Upper lobe of left lung (tissue), 6 donors: Measurements from ENCODE around the gene ITFG1. TPM values are rescaled to one million over a fixed set of nuclear protein-coding genes. Genes with fewer than 3 reads are reported as not detected.
A peak's percentile ranks its signal among the peaks of the same experiment; 100 is the strongest.
"Not testable (repeated sequence)": the region's sequence is repeated elsewhere in the genome, so short reads cannot be mapped to it uniquely, and the experiment has no call there.

Experiments
- ATAC-seq, 2 donors: fragments of 200-7000 bp; cut with Tn5 transposase; one replicate each; pipeline ENCODE4 v1.9.1; 2022; ENCODE audit warnings: mild to moderate bottlenecking in 2 of 2, moderate library complexity in 2 of 2; ENCODE audit not compliant: low FRiP score in 2 of 2
- DNase-seq, 2 donors: peaks; one replicate each; pipeline ENCODE4 v3.0.0-alpha.2; 2019 to 2020
- H3K27ac ChIP-seq, 4 donors: fragments of 200-600 bp; sonication (generic); one replicate each; pipeline ENCODE4 v1.5.1; 2016 to 2019
- H3K27me3 ChIP-seq, 4 donors: fragments of 200-600 bp; sonication (generic); one replicate each; pipeline ENCODE4 v1.5.1; 2017 to 2019
- H3K36me3 ChIP-seq, 4 donors: fragments of 200-600 bp; sonication (generic); one replicate each; pipeline ENCODE4 v1.5.1; 2016 to 2019
- H3K4me1 ChIP-seq, 4 donors: fragments of 200-600 bp; sonication (generic); one replicate each; pipeline ENCODE4 v1.5.1; 2018 to 2019
- H3K4me3 ChIP-seq, 4 donors: fragments of 200-600 bp; sonication (generic); one replicate each; pipeline ENCODE4 v1.5.1; 2017 to 2019; ENCODE audit warnings: mild to moderate bottlenecking in 2 of 4, moderate library complexity in 1 of 4
- H3K9me3 ChIP-seq, 4 donors: fragments of 200-600 bp; sonication (generic); one replicate each; pipeline ENCODE4 v1.5.1; 2018 to 2019
- CTCF ChIP-seq, 6 experiments: fragments of 450-650 bp in 4 of 6; fragments of 200-600 bp in 2 of 6; sonication (generic) in 2 of 6; IDR thresholded peaks; one replicate each; pipeline ENCODE4 v1.5.1; 2016 to 2019; ENCODE audit warnings: antibody characterized with exemption in 6 of 6
- EP300 ChIP-seq, 4 donors: sonication (generic); formaldehyde crosslinking; IDR thresholded peaks; one replicate each; pipeline ENCODE4 v1.5.1; 2017; ENCODE audit warnings: antibody characterized with exemption in 4 of 4, control low read depth in 2 of 4
- POLR2A ChIP-seq, 4 donors: fragments of 450-650 bp; IDR thresholded peaks; one replicate each; pipeline ENCODE4 v1.5.1; 2016 to 2017; ENCODE audit warnings: antibody characterized with exemption in 4 of 4, mild to moderate bottlenecking in 2 of 4
- POLR2AphosphoS5 ChIP-seq, 2 donors: sonication (generic); formaldehyde crosslinking; IDR thresholded peaks; one replicate each; pipeline ENCODE4 v1.5.1; 2017; ENCODE audit warnings: antibody characterized with exemption in 2 of 2
- WGBS, 2 donors: methylation state at CpG; one replicate each; pipeline ENCODE4 v1.1.5; 2017 to 2018; 5-methylcytosine and 5-hydroxymethylcytosine counted together
- total RNA-seq, 6 donors: library from RNA; depleted of rRNA in 4 of 6; stranded (reverse); fragments of >200 nt in 4 of 6; gene quantifications; one replicate each; pipeline versions ENCODE4 v1.1.0 to v1.2.1, GENCODE V29; 2016 to 2021
- donor health status: DM: no; HTN: no; CAD: no; lungs with moderate emphysema.
- donor health status: DM: no; HTN: yes; CAD: no; lungs with severe emphysema.

The ITFG1 gene
- total RNA-seq, 6 donors from 2014 or later, result 23.7 to 58.1 (median 43.6) TPM

GRCh38 chr16:47473792-47474191, 12.9 kb upstream of the ITFG1 start:
- no peak overlapping the region for H3K27ac ChIP-seq
- TF ChIP-seq POLR2A (IDR thresholded peaks at IDR 0.05) (no peak), EP300 (IDR thresholded peaks at IDR 0.05) (no peak), CTCF (IDR thresholded peaks at IDR 0.05) (no peak), POLR2AphosphoS5 (IDR thresholded peaks at IDR 0.05) (no peak)
- no peaks in the 10 kb centered on the region for H3K9me3 ChIP-seq
- ATAC-seq (no peak), DNase-seq (no peak)
- WGBS, 2 donors, result 91 to 96% methylated on average over 3 of the region's 3 CpGs
- no peaks in the 10 kb centered on the region for H3K36me3 ChIP-seq
- no peak overlapping the region for H3K4me3 ChIP-seq
- H3K27me3 ChIP-seq, result no peaks in the 10 kb centered on the region
- peaks cover 0 to 14% (median 5%) of the 10 kb centered on the region in 4 donors for H3K4me1 ChIP-seq

GRCh38 chr16:47473004-47473403, 12.1 kb upstream of the ITFG1 start:
- peaks cover 4 to 17% (median 10%) of the 10 kb centered on the region in 4 donors for H3K4me1 ChIP-seq
- not testable (repeated sequence) for H3K9me3 ChIP-seq, H3K27ac ChIP-seq, H3K27me3 ChIP-seq, ATAC-seq, H3K4me3 ChIP-seq, H3K36me3 ChIP-seq, DNase-seq
- WGBS, 2 donors, result 96 to 100% methylated on average over 2 of the region's 2 CpGs

- H3K4me1 ChIP-seq, result peaks cover 10 to 26% (median 15%) of the 10 kb centered on the region in 4 donors
- TF ChIP-seq POLR2AphosphoS5 (IDR thresholded peaks at IDR 0.05) (no peak), CTCF (IDR thresholded peaks at IDR 0.05) (no peak), EP300 (IDR thresholded peaks at IDR 0.05) (no peak), POLR2A (IDR thresholded peaks at IDR 0.05) (no peak)
- ATAC-seq (no peak), DNase-seq (no peak)
- WGBS, 2 donors, result 59 to 63% methylated on average over 1 of the region's 1 CpG
- H3K36me3 ChIP-seq, result no peaks in the 10 kb centered on the region
- no peaks in the 10 kb centered on the region for H3K9me3 ChIP-seq
- H3K27ac ChIP-seq, result no peak overlapping the region
- H3K27me3 ChIP-seq, result no peaks in the 10 kb centered on the region
- H3K4me3 ChIP-seq, result no peak overlapping the region
Observed at GRCh38 chr16:47470810-47471209, 9.9 kb upstream of the ITFG1 start.

- H3K4me3 ChIP-seq, result no peak overlapping the region
- H3K27ac ChIP-seq, result no peak overlapping the region
- DNase-seq, result no peak
- no peaks in the 10 kb centered on the region for H3K9me3 ChIP-seq
- H3K4me1 ChIP-seq, result peaks cover 10 to 27% (median 16%) of the 10 kb centered on the region in 4 donors
- WGBS, 2 donors, result 96 to 97% methylated on average over 7 of the region's 7 CpGs
- TF ChIP-seq CTCF (IDR thresholded peaks at IDR 0.05) (no peak), EP300 (IDR thresholded peaks at IDR 0.05) (no peak), POLR2A (IDR thresholded peaks at IDR 0.05) (no peak), POLR2AphosphoS5 (IDR thresholded peaks at IDR 0.05) (no peak)
- no peaks in the 10 kb centered on the region for H3K27me3 ChIP-seq
- ATAC-seq, result no peak
- H3K36me3 ChIP-seq, result no peaks in the 10 kb centered on the region
Observed at GRCh38 chr16:47470211-47470610, 9.3 kb upstream of the ITFG1 start.

GRCh38 chr16:47469227-47469626, 8.4 kb upstream of the ITFG1 start:
- H3K4me3 ChIP-seq, result no peak overlapping the region

GRCh38 chr16:47468070-47468689, 7.3 kb upstream of the ITFG1 start:
- WGBS, 2 donors, result 87 to 93% methylated on average over 7 of the region's 7 CpGs
- Histone ChIP-seq H3K27ac (peak overlapping the region in 1 of 4 donors; percentile 30), H3K4me1 (peaks cover 20 to 48% (median 32%) of the 10 kb centered on the region in 4 donors)
- H3K27me3 ChIP-seq, ATAC-seq, H3K4me3 ChIP-seq, H3K36me3 ChIP-seq, DNase-seq, H3K9me3 ChIP-seq: not testable (repeated sequence)

More at GRCh38 chr16:47469227-47469626, 8.4 kb upstream of the ITFG1 start:
- H3K27me3 ChIP-seq, result no peaks in the 10 kb centered on the region
- no peak for DNase-seq
- 96 to 97% methylated on average over 1 of the region's 1 CpG for WGBS, 2 donors
- H3K4me1 ChIP-seq, result peaks cover 17 to 37% (median 24%) of the 10 kb centered on the region in 4 donors
- peaks cover 0 to 4% (median 0%) of the 10 kb centered on the region in 4 donors for H3K36me3 ChIP-seq
- no peak overlapping the region for H3K27ac ChIP-seq
- no peaks in the 10 kb centered on the region for H3K9me3 ChIP-seq
- TF ChIP-seq POLR2A (IDR thresholded peaks at IDR 0.05) (no peak), CTCF (IDR thresholded peaks at IDR 0.05) (no peak), POLR2AphosphoS5 (IDR thresholded peaks at IDR 0.05) (no peak), EP300 (IDR thresholded peaks at IDR 0.05) (no peak)
- ATAC-seq, result no peak
